OCI-LY7 (cell line): ENCODE measurements around the gene CDCP2. TPM values are rescaled to one million over a fixed set of nuclear protein-coding genes. Genes with fewer than 3 reads are reported as not detected.
"Not testable (repeated sequence)": the region's sequence is repeated elsewhere in the genome, so short reads cannot be mapped to it uniquely, and the experiment has no call there.

ENCODE experiments used
- BruUV-seq: library from RNA; stranded (reverse); fragments of 400-500 nt; replicated peaks from 2 replicates; lab custom pipeline; 2021; lab: Mats Ljungman, UMichigan
- CTCF ChIA-PET: fragments of 300-600 bp; sonication (Branson Sonifier 250); formaldehyde crosslinking; loops from one replicate; lab custom pipeline; 2022; ENCODE audit warnings: antibody characterized with exemption; ENCODE audit not compliant: unreplicated experiment; lab: Charles Lee
- POLR2A ChIA-PET: fragments of 300-600 bp; sonication (Branson Sonifier 250); formaldehyde crosslinking; loops from one replicate; lab custom pipeline; 2022; ENCODE audit warnings: antibody characterized with exemption; lab: Charles Lee
- DNase-seq: peaks from one replicate; pipeline ENCODE4 v3.0.0-alpha.2; 2015; ENCODE audit warnings: low spot score
- H2AFZ ChIP-seq: fragments of 200-600 bp; sonication (generic), shearing (Covaris generic); 2 replicates; pipeline ENCODE4 v1.6.1; 2014; ENCODE audit warnings: mild to moderate bottlenecking, antibody characterized with exemption, low read length, moderate library complexity
- H3K27ac ChIP-seq: fragments of 200-600 bp; sonication (generic); 2 replicates; pipeline ENCODE4 v1.5.1; 2014; ENCODE audit warnings: mixed run types, low read depth, mild to moderate bottlenecking, moderate library complexity, low read length, inconsistent platforms; ENCODE audit not compliant: poor library complexity, severe bottlenecking
- H3K36me3 ChIP-seq: fragments of 200-600 bp; sonication (generic); 2 replicates; pipeline ENCODE4 v1.6.1; 2014; ENCODE audit warnings: mild to moderate bottlenecking, antibody characterized with exemption, low read length, moderate library complexity, mixed read lengths; ENCODE audit not compliant: insufficient read depth
- H3K4me1 ChIP-seq: fragments of 200-600 bp; sonication (generic); 2 replicates; pipeline ENCODE4 v1.5.1; 2014; ENCODE audit warnings: mild to moderate bottlenecking, low read length; ENCODE audit not compliant: insufficient read depth, poor library complexity, severe bottlenecking
- H3K4me2 ChIP-seq: fragments of 200-600 bp; sonication (generic); 2 replicates; pipeline ENCODE4 v1.6.1; 2014; ENCODE audit warnings: mild to moderate bottlenecking, low read length
- H3K4me3 ChIP-seq: fragments of 200-600 bp; sonication (generic); 2 replicates; pipeline ENCODE4 v1.5.1; 2014; ENCODE audit warnings: mild to moderate bottlenecking, low read depth, low read length; ENCODE audit not compliant: poor library complexity, severe bottlenecking
- H3K79me2 ChIP-seq: fragments of 200-600 bp; sonication (generic); 2 replicates; pipeline ENCODE4 v1.6.1; 2016; ENCODE audit warnings: low read depth, mild to moderate bottlenecking, low read length, moderate library complexity, mixed read lengths; ENCODE audit not compliant: insufficient read depth
- H3K9me2 ChIP-seq: fragments of 200-600 bp; sonication (generic); 2 replicates; pipeline ENCODE4 v1.6.1; 2016; ENCODE audit warnings: mild to moderate bottlenecking, low read length, mixed read lengths; ENCODE audit not compliant: insufficient read depth
- H3K9me3 ChIP-seq: fragments of 200-600 bp; sonication (generic); 2 replicates; pipeline ENCODE4 v1.6.1; 2014; ENCODE audit warnings: mild to moderate bottlenecking, mixed run types, low read length, mixed read lengths
- H4K20me1 ChIP-seq: fragments of 200-600 bp; sonication (generic); 2 replicates; pipeline ENCODE4 v1.6.1; 2014; ENCODE audit warnings: mild to moderate bottlenecking, antibody characterized with exemption, low read length, moderate library complexity, mixed read lengths; ENCODE audit not compliant: insufficient read depth
- EZH2phosphoT487 ChIP-seq: fragments of 200-600 bp; sonication (generic); IDR thresholded peaks from 2 replicates; pipeline ENCODE4 v1.6.1; 2018; ENCODE audit warnings: low read depth, borderline replicate concordance, mild to moderate bottlenecking, mixed run types, antibody characterized with exemption, low read length, moderate library complexity, mixed read lengths
- intact Hi-C: fragments of 100-400 bp; cut with micrococcal nuclease; formaldehyde crosslinking; loops from one replicate; pipeline ENCODE4 v1.10.0; 2022; ENCODE audit not compliant: unreplicated experiment
- total RNA-seq, 2 experiments: library from RNA; depleted of rRNA in 1 of 2; stranded (reverse); fragments of >200 nt in 1 of 2; shearing (Covaris generic) in 1 of 2; gene quantifications; 2 replicates each; pipeline ENCODE4 v1.2.3, GENCODE V29; 2014 to 2022
- TF ChIP-seq, protein P1 (sequence below): fragments of 200-600 bp; sonication (generic); conservative IDR thresholded peaks from 2 replicates; pipeline ENCODE4 v1.5.1; 2014; ENCODE audit warnings: mild to moderate bottlenecking, antibody characterized with exemption, low read length, moderate library complexity, mixed read lengths

CDCP2 gene
- total RNA-seq, 2 experiments from 2014 or later, result 0.09 TPM; not detected in 1

DNA sequence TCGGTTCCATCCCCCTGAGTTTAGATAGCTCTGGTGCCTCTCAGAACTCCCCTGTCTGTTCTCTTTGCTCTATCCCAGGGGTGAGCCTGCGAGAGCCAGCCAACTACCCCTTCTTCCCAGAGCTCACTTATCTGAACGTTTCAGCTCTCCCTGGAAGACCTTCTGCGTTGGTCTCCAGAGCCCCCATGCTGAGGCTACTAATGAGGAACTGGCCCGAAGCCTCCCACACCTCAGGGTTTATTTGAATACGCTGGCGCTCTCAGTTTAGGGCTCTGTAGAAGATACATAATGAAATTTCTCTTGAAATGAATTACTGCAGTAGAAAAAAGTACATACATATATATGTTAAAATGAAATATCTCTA, 55.9 kb downstream of the CDCP2 start:
- POLR2A ChIA-PET, result no interaction called here
- Histone ChIP-seq H3K9me3 (no peaks in the 10 kb centered on the region), H2AFZ (no peak overlapping the region), H3K36me3 (no peaks in the 10 kb centered on the region), H3K27ac (no peak overlapping the region), H4K20me1 (no peaks in the 10 kb centered on the region), H3K4me2 (no peak overlapping the region), H3K4me3 (no peak overlapping the region), H3K9me2 (no peaks in the 10 kb centered on the region), H3K79me2 (no peaks in the 10 kb centered on the region), H3K4me1 (no peaks in the 10 kb centered on the region)
- no peak for DNase-seq
- BruUV-seq, result no TSS peak
- no peak for TF ChIP-seq EZH2phosphoT487
- TF ChIP-seq, protein P1, sequence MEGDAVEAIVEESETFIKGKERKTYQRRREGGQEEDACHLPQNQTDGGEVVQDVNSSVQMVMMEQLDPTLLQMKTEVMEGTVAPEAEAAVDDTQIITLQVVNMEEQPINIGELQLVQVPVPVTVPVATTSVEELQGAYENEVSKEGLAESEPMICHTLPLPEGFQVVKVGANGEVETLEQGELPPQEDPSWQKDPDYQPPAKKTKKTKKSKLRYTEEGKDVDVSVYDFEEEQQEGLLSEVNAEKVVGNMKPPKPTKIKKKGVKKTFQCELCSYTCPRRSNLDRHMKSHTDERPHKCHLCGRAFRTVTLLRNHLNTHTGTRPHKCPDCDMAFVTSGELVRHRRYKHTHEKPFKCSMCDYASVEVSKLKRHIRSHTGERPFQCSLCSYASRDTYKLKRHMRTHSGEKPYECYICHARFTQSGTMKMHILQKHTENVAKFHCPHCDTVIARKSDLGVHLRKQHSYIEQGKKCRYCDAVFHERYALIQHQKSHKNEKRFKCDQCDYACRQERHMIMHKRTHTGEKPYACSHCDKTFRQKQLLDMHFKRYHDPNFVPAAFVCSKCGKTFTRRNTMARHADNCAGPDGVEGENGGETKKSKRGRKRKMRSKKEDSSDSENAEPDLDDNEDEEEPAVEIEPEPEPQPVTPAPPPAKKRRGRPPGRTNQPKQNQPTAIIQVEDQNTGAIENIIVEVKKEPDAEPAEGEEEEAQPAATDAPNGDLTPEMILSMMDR, result no peak
- CTCF ChIA-PET, result no interaction called here
- intact Hi-C loops, result no loop called here

DNA sequence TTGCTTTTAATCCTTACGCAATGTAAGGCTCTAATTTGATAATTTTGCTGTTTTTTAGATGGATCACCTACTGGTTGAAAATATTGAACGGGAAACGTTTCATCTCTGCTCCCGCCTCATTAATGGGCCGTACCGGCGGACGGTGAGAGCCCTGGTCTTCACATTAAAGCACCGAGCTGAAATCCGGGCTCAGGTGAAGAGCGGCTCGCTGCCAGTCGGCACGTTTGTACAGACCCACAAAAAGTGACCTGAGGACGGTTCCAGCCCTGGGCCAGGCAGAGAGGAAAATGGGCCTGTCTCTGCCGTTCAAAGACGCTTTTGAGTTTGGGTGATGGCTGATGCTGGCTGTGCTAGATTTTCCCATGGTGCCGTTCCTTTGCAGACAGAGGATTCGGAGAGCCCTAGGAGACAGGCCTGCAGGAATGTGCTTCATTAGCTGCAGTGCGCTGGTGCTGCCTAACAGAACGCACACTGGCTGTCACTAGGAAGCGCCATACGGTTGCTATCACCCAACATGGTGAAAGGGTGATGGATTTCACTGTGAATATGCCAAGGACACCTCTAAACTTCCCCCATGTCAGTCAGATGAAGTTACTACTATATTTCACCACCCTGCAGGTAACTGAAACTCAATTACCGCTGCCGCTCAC, 56.4 kb downstream of the CDCP2 start:
- H4K20me1 ChIP-seq, result no peaks in the 10 kb centered on the region
- no peaks in the 10 kb centered on the region for H3K9me3 ChIP-seq
- ChIA-PET CTCF (no interaction called here), POLR2A (no interaction called here)
- no peaks in the 10 kb centered on the region for H3K36me3 ChIP-seq
- no peak overlapping the region for H3K27ac ChIP-seq
- no TSS peak for BruUV-seq
- no peaks in the 10 kb centered on the region for H3K4me1 ChIP-seq
- no peaks in the 10 kb centered on the region for H3K9me2 ChIP-seq
- no peak overlapping the region for H3K4me2 ChIP-seq
- H3K4me3 ChIP-seq, result no peak overlapping the region
- H3K79me2 ChIP-seq, result no peaks in the 10 kb centered on the region
- intact Hi-C loops, result no loop called here
- no peak for DNase-seq
- no peak overlapping the region for H2AFZ ChIP-seq
- TF ChIP-seq EZH2phosphoT487, result no peak
- TF ChIP-seq, protein P1, result no peak

DNA sequence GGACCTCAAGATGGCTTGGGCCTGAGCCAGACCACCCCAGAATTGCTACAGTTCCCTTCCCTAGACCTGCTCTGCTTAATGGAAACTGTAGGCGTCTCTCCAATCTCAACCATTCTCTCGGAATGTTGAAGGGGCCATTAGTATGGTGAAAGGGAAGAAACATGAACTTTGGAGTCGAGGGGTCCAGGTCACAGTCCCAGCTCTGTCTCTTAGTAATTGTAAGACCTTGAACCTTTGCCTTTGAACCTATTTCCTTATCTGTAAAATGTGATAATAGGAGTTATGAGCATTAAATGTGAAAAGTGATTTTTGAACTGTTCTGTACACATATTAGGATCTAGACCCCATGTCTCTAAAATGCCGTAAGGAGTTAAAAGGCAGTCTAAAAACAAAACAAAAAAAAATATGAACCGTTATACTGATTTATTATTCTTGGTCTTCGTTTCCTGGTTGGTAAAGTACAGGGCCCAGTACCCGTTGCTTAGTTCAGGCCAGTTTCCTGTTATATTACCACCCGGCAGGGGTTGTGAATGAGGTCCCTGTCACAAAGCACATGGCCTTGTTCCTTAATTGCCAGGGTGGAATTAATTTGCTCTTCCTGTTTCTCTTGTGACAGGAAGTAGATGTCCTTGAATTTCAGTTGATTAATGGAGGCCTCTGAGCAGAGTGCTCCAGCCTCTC, 57.1 kb downstream of the CDCP2 start:
- no peaks in the 10 kb centered on the region for H3K36me3 ChIP-seq

DNA sequence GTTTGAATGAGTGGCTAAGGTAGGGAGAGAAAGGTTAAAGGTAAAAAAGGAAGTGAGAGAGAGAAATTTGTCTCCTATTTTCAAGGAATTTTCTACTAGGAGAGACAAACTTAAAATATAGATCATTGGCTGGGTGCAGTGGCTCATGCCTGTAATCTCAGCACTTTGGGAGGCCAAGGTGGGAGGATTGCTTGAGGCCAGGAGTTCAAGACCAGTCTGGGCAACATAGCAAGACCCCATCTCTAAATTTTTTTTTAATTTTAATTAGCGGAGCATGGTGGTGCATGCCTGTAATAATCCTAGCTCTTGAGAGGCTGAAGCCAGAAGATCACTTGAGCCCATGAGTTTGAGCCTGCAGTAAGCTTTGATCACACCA, 58.1 kb downstream of the CDCP2 start:
- H3K9me3 ChIP-seq, POLR2A ChIA-PET, H3K4me2 ChIP-seq, H3K36me3 ChIP-seq, H3K4me1 ChIP-seq, H2AFZ ChIP-seq, H3K9me2 ChIP-seq, CTCF ChIA-PET, intact Hi-C loops, H3K4me3 ChIP-seq, H3K79me2 ChIP-seq, H3K27ac ChIP-seq, BruUV-seq, DNase-seq, H4K20me1 ChIP-seq: not testable (repeated sequence)

More for the DNA sequence above, 57.1 kb downstream of the CDCP2 start:
- intact Hi-C loops, result no loop called here
- peak; percentile 5 for DNase-seq
- CTCF ChIA-PET, result no interaction called here
- Histone ChIP-seq H3K9me2 (no peaks in the 10 kb centered on the region), H2AFZ (no peak overlapping the region), H3K4me1 (no peaks in the 10 kb centered on the region), H3K79me2 (no peaks in the 10 kb centered on the region), H3K9me3 (no peaks in the 10 kb centered on the region), H4K20me1 (no peaks in the 10 kb centered on the region), H3K4me2 (no peak overlapping the region), H3K27ac (no peak overlapping the region), H3K4me3 (no peak overlapping the region)
- BruUV-seq, result no TSS peak
- TF ChIP-seq, protein P1, result no peak
- TF ChIP-seq EZH2phosphoT487, result no peak
- POLR2A ChIA-PET, result no interaction called here
